Measurements from ENCODE around the gene GHSR.

DNA sequence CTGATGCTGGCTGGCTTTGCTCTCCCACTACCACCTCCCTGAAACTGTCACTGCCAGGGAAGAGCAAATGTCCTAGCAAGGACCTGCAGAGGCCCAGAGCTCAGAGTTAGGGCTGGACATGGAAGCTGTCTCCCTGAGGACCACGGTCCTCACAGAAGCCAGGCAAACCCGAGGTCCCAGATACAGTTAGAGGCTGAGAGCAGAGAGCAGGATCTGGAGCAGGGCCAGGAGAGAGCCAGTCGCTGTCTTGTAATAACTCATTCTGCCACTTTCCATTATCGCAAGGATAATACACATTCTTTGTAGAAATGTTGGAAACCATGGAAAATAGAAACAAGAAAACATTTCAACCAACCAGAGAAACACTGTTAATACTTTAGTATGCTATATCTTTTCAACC, 10.1 kb downstream of the GHSR start:
- TF ChIP-seq, protein P1, sequence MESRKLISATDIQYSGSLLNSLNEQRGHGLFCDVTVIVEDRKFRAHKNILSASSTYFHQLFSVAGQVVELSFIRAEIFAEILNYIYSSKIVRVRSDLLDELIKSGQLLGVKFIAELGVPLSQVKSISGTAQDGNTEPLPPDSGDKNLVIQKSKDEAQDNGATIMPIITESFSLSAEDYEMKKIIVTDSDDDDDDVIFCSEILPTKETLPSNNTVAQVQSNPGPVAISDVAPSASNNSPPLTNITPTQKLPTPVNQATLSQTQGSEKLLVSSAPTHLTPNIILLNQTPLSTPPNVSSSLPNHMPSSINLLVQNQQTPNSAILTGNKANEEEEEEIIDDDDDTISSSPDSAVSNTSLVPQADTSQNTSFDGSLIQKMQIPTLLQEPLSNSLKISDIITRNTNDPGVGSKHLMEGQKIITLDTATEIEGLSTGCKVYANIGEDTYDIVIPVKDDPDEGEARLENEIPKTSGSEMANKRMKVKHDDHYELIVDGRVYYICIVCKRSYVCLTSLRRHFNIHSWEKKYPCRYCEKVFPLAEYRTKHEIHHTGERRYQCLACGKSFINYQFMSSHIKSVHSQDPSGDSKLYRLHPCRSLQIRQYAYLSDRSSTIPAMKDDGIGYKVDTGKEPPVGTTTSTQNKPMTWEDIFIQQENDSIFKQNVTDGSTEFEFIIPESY (IDR thresholded peaks at IDR 0.05; ENCODE audit: extremely low read depth, insufficient replicate concordance, low read length): no peak
- TF ChIP-seq, protein P2, sequence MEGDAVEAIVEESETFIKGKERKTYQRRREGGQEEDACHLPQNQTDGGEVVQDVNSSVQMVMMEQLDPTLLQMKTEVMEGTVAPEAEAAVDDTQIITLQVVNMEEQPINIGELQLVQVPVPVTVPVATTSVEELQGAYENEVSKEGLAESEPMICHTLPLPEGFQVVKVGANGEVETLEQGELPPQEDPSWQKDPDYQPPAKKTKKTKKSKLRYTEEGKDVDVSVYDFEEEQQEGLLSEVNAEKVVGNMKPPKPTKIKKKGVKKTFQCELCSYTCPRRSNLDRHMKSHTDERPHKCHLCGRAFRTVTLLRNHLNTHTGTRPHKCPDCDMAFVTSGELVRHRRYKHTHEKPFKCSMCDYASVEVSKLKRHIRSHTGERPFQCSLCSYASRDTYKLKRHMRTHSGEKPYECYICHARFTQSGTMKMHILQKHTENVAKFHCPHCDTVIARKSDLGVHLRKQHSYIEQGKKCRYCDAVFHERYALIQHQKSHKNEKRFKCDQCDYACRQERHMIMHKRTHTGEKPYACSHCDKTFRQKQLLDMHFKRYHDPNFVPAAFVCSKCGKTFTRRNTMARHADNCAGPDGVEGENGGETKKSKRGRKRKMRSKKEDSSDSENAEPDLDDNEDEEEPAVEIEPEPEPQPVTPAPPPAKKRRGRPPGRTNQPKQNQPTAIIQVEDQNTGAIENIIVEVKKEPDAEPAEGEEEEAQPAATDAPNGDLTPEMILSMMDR (IDR thresholded peaks at IDR 0.05 in 2 of 3, conservative IDR thresholded peaks at IDR 0.05 in 1 of 3; ENCODE audit: borderline replicate concordance in 1 of 3, insufficient read depth in 1 of 3, low read depth in 2 of 3, low read length in 2 of 3): no peak
- TF ChIP-seq EZH2 (IDR thresholded peaks at IDR 0.05) (no peak), POLR2A (IDR thresholded peaks at IDR 0.05; ENCODE audit: borderline replicate concordance, extremely low read depth, insufficient read depth, insufficient read length) (no peak), POLR2AphosphoS5 (IDR thresholded peaks at IDR 0.05; ENCODE audit: low read depth, low read length) (no peak), SIN3A (IDR thresholded peaks at IDR 0.05; ENCODE audit: low read depth) (no peak)
